HCT116 (cell line): ENCODE data around the gene SYNE3.

Source experiments
- EZH2 ChIP-seq: fragments of 200-600 bp; sonication (generic); IDR thresholded peaks from 2 replicates; pipeline ENCODE4 v1.6.1; 2017; ENCODE audit warnings: antibody characterized with exemption, mixed run types
- EZH2phosphoT487 ChIP-seq: fragments of 200-600 bp; IDR thresholded peaks from 2 replicates; pipeline ENCODE4 v1.6.1; 2018; ENCODE audit warnings: antibody characterized with exemption, borderline replicate concordance
- JUND ChIP-seq: IDR thresholded peaks from 2 replicates; pipeline ENCODE4 v1.6.1; 2012
- MAX ChIP-seq: IDR thresholded peaks from 2 replicates; pipeline ENCODE4 v1.6.1; 2012
- POLR2A ChIP-seq: IDR thresholded peaks from 2 replicates; pipeline ENCODE4 v1.7.0; 2011; ENCODE audit warnings: borderline replicate concordance; ENCODE audit not compliant: insufficient read depth, insufficient read length; ENCODE audit errors: extremely low read depth
- POLR2AphosphoS5 ChIP-seq: IDR thresholded peaks from 2 replicates; pipeline ENCODE4 v1.6.1; 2011; ENCODE audit warnings: mild to moderate bottlenecking, low read depth, low read length, moderate library complexity
- REST ChIP-seq: IDR thresholded peaks from 2 replicates; pipeline ENCODE4 v1.6.1; 2012; ENCODE audit warnings: low read depth
- SIN3A ChIP-seq: IDR thresholded peaks from 2 replicates; pipeline ENCODE4 v1.6.1; 2012; ENCODE audit warnings: low read depth
- TCF7L2 ChIP-seq: IDR thresholded peaks from 2 replicates; pipeline ENCODE4 v1.7.0; 2011; ENCODE audit warnings: borderline replicate concordance, inconsistent platforms; ENCODE audit not compliant: insufficient read depth, insufficient read length; ENCODE audit errors: extremely low read depth
- YY1 ChIP-seq: IDR thresholded peaks from 2 replicates; pipeline ENCODE4 v1.6.1; 2011; ENCODE audit warnings: low read length, low read depth, moderate library complexity, mild to moderate bottlenecking; ENCODE audit not compliant: insufficient replicate concordance; ENCODE audit errors: extremely low read depth
- ZFX ChIP-seq: fragments of 450-650 bp; IDR thresholded peaks from 2 replicates; pipeline ENCODE4 v1.6.1; 2017
- TF ChIP-seq, protein P1 (sequence below), 3 experiments: fragments of 200-600 bp in 1 of 3; sonication (generic) in 1 of 3; IDR thresholded peaks in 2 of 3; conservative IDR thresholded peaks in 1 of 3; 2 replicates each; pipeline ENCODE4 v1.5.1; 2012 to 2017; ENCODE audit warnings: low read depth in 2 of 3, low read length in 2 of 3, antibody characterized with exemption in 1 of 3, borderline replicate concordance in 1 of 3, control low read depth in 1 of 3, mild to moderate bottlenecking in 1 of 3, mixed read lengths in 1 of 3, mixed run types in 1 of 3, moderate library complexity in 1 of 3; ENCODE audit not compliant: insufficient read depth in 1 of 3
- TF ChIP-seq, protein P2 (sequence below): IDR thresholded peaks from 2 replicates; pipeline ENCODE4 v1.6.1; 2011; ENCODE audit warnings: mild to moderate bottlenecking, low read length, moderate library complexity; ENCODE audit not compliant: insufficient replicate concordance; ENCODE audit errors: extremely low read depth

GRCh38 chr14:95538801-95539509 is 22.5 kb upstream of the SYNE3 start:
- TF ChIP-seq, protein P1, sequence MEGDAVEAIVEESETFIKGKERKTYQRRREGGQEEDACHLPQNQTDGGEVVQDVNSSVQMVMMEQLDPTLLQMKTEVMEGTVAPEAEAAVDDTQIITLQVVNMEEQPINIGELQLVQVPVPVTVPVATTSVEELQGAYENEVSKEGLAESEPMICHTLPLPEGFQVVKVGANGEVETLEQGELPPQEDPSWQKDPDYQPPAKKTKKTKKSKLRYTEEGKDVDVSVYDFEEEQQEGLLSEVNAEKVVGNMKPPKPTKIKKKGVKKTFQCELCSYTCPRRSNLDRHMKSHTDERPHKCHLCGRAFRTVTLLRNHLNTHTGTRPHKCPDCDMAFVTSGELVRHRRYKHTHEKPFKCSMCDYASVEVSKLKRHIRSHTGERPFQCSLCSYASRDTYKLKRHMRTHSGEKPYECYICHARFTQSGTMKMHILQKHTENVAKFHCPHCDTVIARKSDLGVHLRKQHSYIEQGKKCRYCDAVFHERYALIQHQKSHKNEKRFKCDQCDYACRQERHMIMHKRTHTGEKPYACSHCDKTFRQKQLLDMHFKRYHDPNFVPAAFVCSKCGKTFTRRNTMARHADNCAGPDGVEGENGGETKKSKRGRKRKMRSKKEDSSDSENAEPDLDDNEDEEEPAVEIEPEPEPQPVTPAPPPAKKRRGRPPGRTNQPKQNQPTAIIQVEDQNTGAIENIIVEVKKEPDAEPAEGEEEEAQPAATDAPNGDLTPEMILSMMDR (IDR thresholded peaks at IDR 0.05 in 2 of 3, conservative IDR thresholded peaks at IDR 0.05 in 1 of 3; ENCODE audit: borderline replicate concordance in 1 of 3, insufficient read depth in 1 of 3, low read depth in 2 of 3, low read length in 2 of 3), result no peak
- no peak for TF ChIP-seq YY1
- no peak for TF ChIP-seq EZH2
- TF ChIP-seq, protein P2, sequence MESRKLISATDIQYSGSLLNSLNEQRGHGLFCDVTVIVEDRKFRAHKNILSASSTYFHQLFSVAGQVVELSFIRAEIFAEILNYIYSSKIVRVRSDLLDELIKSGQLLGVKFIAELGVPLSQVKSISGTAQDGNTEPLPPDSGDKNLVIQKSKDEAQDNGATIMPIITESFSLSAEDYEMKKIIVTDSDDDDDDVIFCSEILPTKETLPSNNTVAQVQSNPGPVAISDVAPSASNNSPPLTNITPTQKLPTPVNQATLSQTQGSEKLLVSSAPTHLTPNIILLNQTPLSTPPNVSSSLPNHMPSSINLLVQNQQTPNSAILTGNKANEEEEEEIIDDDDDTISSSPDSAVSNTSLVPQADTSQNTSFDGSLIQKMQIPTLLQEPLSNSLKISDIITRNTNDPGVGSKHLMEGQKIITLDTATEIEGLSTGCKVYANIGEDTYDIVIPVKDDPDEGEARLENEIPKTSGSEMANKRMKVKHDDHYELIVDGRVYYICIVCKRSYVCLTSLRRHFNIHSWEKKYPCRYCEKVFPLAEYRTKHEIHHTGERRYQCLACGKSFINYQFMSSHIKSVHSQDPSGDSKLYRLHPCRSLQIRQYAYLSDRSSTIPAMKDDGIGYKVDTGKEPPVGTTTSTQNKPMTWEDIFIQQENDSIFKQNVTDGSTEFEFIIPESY, result no peak
- no peak for TF ChIP-seq MAX
- no peak for TF ChIP-seq ZFX
- TF ChIP-seq EZH2phosphoT487, result no peak
- no peak for TF ChIP-seq SIN3A
- TF ChIP-seq POLR2AphosphoS5, result no peak
- TF ChIP-seq JUND, result no peak
- no peak for TF ChIP-seq POLR2A
- no peak for TF ChIP-seq REST
- no peak for TF ChIP-seq TCF7L2
